Esophagus mucosa (tissue), 1 donor: ENCODE measurements around the gene PVR. TPM values are rescaled to one million over a fixed set of nuclear protein-coding genes. Genes with fewer than 3 reads are reported as not detected.
"Not testable (repeated sequence)": the region's sequence is repeated elsewhere in the genome, so short reads cannot be mapped to it uniquely, and the experiment has no call there.

Source experiments
- ATAC-seq: fragments of 200-7000 bp; cut with Tn5 transposase; one replicate; pipeline ENCODE4 v1.9.1; 2020
- total RNA-seq: library from RNA; stranded (reverse); gene quantifications from one replicate; pipeline ENCODE4 v1.2.4, GENCODE V29; 2023
- donor health status: DM: yes; HTN: yes; CAD: no.

PVR gene
- total RNA-seq, 1 donor from 2014 or later, result 11.8 TPM

DNA sequence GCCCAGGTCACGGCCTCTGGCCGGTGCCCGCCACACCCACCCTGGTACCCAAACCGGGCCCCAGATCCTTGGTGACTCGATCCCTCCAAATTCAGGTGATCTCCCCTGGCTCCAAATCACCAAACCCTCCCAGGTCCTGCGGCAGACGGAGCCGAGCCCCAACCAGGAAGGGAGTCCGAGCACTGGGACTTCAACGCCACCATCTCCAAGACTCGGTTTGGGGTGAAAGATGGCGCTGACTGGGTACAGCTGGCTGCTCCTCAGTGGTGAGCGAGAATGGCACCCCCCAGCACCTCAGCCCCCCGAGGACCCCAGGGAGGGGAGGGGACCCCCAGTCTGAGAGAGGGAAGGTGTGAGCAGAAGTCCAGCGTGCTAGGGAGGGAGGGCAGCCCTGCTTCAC is 57.5 kb downstream of the PVR start:
- ATAC-seq, result no peak

- no peak for ATAC-seq
Observed at GRCh38 chr19:44702551-44703176, 59.0 kb downstream of the PVR start.

GRCh38 chr19:44703336-44704078 is 59.8 kb downstream of the PVR start:
- ATAC-seq, result peak; percentile 7

- no peak for ATAC-seq
Observed at GRCh38 chr19:44704982-44705381, 61.3 kb downstream of the PVR start.

DNA sequence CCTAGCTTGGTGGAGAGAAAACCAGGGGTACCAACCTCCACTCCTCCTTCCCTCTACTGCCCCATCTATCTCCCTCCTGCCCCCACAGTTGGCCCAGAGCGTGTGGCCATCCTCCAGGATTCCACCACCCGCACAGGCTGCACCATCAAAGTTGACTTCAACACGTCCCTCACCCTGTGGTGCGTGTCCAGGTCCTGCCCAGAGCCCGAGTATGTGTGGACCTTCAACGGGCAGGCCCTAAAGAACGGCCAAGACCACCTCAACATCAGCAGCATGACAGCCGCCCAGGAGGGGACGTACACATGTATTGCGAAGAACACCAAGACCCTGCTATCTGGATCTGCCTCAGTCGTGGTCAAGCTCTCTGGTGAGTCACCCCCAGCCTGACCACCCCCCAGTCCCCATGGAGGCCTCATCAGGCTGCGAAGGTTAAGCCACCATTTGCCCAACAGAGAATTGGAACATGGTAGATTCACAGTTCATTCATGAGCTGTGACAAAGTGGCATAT is 61.8 kb downstream of the PVR start:
- no peak for ATAC-seq

DNA sequence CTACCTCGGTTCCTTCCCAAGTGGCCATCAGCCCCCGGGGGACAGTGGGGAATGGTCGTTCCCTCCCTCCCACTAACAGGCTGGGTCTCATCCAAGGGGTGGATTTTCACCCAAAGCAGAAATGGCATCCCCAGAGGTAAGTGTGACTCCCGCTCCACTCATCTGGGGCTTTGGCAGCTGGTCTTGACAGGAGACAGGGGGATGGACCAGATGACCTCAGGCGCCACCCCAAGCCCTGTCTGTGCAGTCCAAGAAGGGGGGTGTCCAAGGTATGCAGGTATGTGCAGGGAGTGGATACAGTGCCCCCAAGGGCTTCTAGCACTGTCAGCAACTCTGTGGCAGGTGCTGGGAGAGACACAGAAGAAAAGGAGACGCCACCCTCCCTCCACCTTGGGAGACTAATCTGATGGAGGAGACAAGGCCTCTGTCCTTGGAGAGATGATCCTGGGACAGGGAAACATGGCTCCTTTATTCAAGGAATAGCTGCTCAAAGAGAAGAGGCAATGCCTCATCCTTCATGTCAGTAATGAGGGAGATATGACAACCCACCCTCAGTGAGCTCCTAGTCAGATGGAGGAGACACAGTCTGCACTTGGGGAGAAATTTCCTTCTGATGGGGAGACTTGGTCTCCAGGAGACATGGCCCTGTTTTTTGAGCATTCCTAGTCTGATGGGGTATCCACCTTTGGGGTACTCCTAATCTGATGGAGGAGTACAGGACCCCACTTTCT is 63.0 kb downstream of the PVR start:
- no peak for ATAC-seq

- no peak for ATAC-seq
Observed at GRCh38 chr19:44707794-44708193, 64.1 kb downstream of the PVR start.

GRCh38 chr19:44708940-44709339 is 65.2 kb downstream of the PVR start:
- ATAC-seq, result no peak

DNA sequence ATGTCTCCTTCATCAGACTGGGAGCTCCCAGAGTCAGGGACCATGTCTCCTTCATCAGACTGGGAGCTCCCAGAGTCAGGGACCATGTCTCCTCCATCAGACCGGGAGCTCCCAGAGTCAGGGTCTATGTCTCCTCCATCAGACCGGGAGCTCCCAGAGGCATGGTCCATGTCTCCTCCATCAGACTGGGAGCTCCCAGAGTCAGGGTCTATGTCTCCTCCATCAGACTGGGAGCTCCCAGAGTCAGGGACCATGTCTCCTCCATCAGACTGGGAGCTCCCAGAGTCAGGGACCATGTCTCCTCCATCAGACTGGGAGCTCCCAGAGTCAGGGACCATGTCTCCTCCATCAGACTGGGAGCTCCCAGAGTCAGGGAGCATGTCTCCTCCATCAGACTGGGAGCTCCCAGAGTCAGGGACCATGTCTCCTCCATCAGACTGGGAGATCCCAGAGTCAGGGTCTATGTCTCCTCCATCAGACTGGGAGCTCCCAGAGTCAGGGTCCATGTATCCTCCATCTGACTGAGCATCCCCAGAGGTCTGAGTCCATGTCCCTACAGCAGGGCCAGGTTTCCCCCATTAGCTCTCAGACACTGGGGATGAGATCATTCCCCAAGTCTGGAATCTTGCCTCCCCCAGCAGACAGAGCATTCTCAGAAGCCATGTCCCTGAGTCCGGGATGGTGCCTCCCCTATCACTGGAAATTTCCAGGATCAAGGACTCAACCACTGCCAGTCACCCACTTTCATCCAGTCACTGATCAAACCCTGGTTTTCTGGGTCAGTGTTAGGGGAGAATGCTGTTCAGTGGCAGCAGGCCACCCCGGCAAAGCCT is 65.9 kb downstream of the PVR start:
- ATAC-seq, result not testable (repeated sequence)

DNA sequence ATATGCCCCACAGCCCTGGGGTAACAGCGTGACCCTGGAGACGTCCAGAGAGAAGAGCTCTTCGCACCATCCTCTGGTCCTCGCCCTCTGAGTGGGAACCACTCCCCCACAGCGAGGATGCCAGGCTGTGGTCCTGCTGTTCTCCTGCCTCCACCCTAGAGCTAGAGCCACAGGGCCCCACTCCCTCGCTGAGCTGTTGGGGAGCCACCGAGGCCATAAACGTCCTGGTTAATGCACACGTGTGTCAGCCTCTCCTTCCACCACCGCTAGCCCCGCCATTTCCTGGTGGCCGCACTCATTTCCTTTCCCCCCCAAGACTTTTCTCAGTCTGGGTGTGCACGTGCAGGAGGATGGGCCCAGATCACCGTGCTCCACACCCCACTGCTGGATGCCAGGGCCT is 66.8 kb downstream of the PVR start:
- ATAC-seq, result no peak

GRCh38 chr19:44712864-44713515 is 69.3 kb downstream of the PVR start:
- peak; percentile 38 for ATAC-seq

Other genes with a start within 250 kb of the PVR start
- 0.64 TPM for gene ZNF285, start 242.3 kb upstream of the PVR start, total RNA-seq
- 1.1 TPM for gene ZNF229, start 195.4 kb upstream of the PVR start, total RNA-seq
- 3.4 TPM for gene ZNF180, start 143.4 kb upstream of the PVR start, total RNA-seq
- gene CEACAM20, start 114.2 kb upstream of the PVR start, total RNA-seq, result not detected
- gene IGSF23, start 30.3 kb upstream of the PVR start, total RNA-seq, result not detected
- gene CEACAM19, start 27.6 kb downstream of the PVR start, total RNA-seq, result 8.0 TPM
- not detected for gene CEACAM16, start 55.2 kb downstream of the PVR start, total RNA-seq
- gene BCL3, start 104.8 kb downstream of the PVR start, total RNA-seq, result 67.6 TPM
- 36.2 TPM for gene CBLC, start 134.0 kb downstream of the PVR start, total RNA-seq
- 13.3 TPM for gene BCAM, start 165.2 kb downstream of the PVR start, total RNA-seq
- 64.4 TPM for gene NECTIN2, start 202.4 kb downstream of the PVR start, total RNA-seq
- 71.4 TPM for gene TOMM40, start 247.3 kb downstream of the PVR start, total RNA-seq